BJ (cell line): ENCODE measurements around the gene PRND. TPM values are rescaled to one million over a fixed set of nuclear protein-coding genes. Genes with fewer than 3 reads are reported as not detected.

Source experiments
- CTCF ChIA-PET: fragments of 350-600 bp; formaldehyde crosslinking; extraction: SDS; loops from one replicate; lab custom pipeline; 2021; ENCODE audit warnings: antibody characterized with exemption, inconsistent platforms; lab: Yijun Ruan, JAX
- POLR2A ChIA-PET: fragments of 300-600 bp; sonication (Branson Sonifier 250); formaldehyde crosslinking; extraction: SDS; loops from one replicate; lab custom pipeline; 2021; ENCODE audit warnings: antibody characterized with exemption; lab: Charles Lee
- DNase-seq: peaks from one replicate; pipeline ENCODE4 v3.0.0-alpha.2; 2011; ENCODE audit warnings: low read depth
- H3K27me3 ChIP-seq: 2 replicates; pipeline ENCODE4 v1.6.0; 2011; ENCODE audit warnings: low read length; ENCODE audit not compliant: control insufficient read depth, insufficient read depth
- H3K36me3 ChIP-seq: 2 replicates; pipeline ENCODE4 v1.5.1; 2011; ENCODE audit warnings: low read length; ENCODE audit not compliant: control insufficient read depth, insufficient read depth
- H3K4me3 ChIP-seq: 2 replicates; pipeline ENCODE4 v1.5.1; 2011; ENCODE audit warnings: low read depth, mild to moderate bottlenecking, control low read depth, low read length
- CTCF ChIP-seq: IDR thresholded peaks from 2 replicates; pipeline ENCODE4 v1.5.1; 2011; ENCODE audit warnings: low read depth, mild to moderate bottlenecking, control low read depth, inconsistent platforms, low read length, moderate library complexity; ENCODE audit not compliant: insufficient read depth
- polyA plus RNA-seq: library from polyadenylated mRNA; depleted of rRNA; stranded (reverse); fragments of >200 nt; gene quantifications from 2 replicates; pipeline ENCODE4 v1.2.3, GENCODE V29; 2011

PRND gene
- polyA plus RNA-seq, 1 experiment: not detected

GRCh38 chr20:4697189-4697830 is 24.4 kb upstream of the PRND start:
- CTCF ChIA-PET: interaction anchor here (0.8 to 1.5 kb wide), 2 partner anchors 21 to 23 kb away, joined by 3 to 5 read pairs; no protein-coding TSS in a partner anchor
- Histone ChIP-seq H3K27me3 (no peaks in the 10 kb centered on the region), H3K4me3 (no peak overlapping the region), H3K36me3 (peaks cover 8% of the 10 kb centered on the region; the same call in 1 of the 2 replicates)
- no peak for DNase-seq
- no peak for TF ChIP-seq CTCF
- POLR2A ChIA-PET: no interaction called here

GRCh38 chr20:4697831-4698221 is 23.9 kb upstream of the PRND start:
- Histone ChIP-seq H3K4me3 (no peak overlapping the region), H3K36me3 (peaks cover 8% of the 10 kb centered on the region; the same call in 1 of the 2 replicates), H3K27me3 (no peaks in the 10 kb centered on the region)
- ChIA-PET POLR2A (no interaction called here), CTCF (interaction anchor here (0.8 to 1.5 kb wide), 3 partner anchors 20 to 484 kb away, joined by 3 to 5 read pairs (median 3); no protein-coding TSS in a partner anchor)
- no peak for DNase-seq
- no peak for TF ChIP-seq CTCF

- Histone ChIP-seq H3K27me3 (no peaks in the 10 kb centered on the region), H3K4me3 (no peak overlapping the region), H3K36me3 (peaks cover 8% of the 10 kb centered on the region; the same call in 1 of the 2 replicates)
- ChIA-PET POLR2A (no interaction called here), CTCF (interaction anchor here (1.0 kb wide), 1 partner anchor 34 kb away, joined by 4 read pairs; no protein-coding TSS in a partner anchor)
- no peak for DNase-seq
- TF ChIP-seq CTCF: no peak
Measured at GRCh38 chr20:4699216-4699615, 22.5 kb upstream of the PRND start.

GRCh38 chr20:4699957-4700356 is 21.8 kb upstream of the PRND start:
- Histone ChIP-seq H3K4me3 (no peak overlapping the region), H3K36me3 (peaks cover 8% of the 10 kb centered on the region; the same call in 1 of the 2 replicates), H3K27me3 (no peaks in the 10 kb centered on the region)
- DNase-seq: no peak
- POLR2A ChIA-PET: no interaction called here
- CTCF ChIA-PET: no interaction called here
- no peak for TF ChIP-seq CTCF

- Histone ChIP-seq H3K4me3 (no peak overlapping the region), H3K36me3 (peaks cover 8% of the 10 kb centered on the region; the same call in 1 of the 2 replicates), H3K27me3 (no peaks in the 10 kb centered on the region)
- TF ChIP-seq CTCF: no peak
- DNase-seq: no peak
- CTCF ChIA-PET: no interaction called here
- POLR2A ChIA-PET: no interaction called here
Measured at GRCh38 chr20:4702562-4703280, 19.0 kb upstream of the PRND start.
